Fibroblast of pulmonary artery (primary cell): ENCODE data around the gene NEK11.
"Not testable (repeated sequence)": the region's sequence is repeated elsewhere in the genome, so short reads cannot be mapped to it uniquely, and the experiment has no call there.

Experiments used
- DNase-seq: peaks from one replicate; pipeline ENCODE4 v3.0.0-alpha.2; 2010; ENCODE audit warnings: low read depth
- H3K4me3 ChIP-seq: replicated peaks from 2 replicates; pipeline ENCODE4 v1.5.1; 2011; ENCODE audit warnings: low read depth, mild to moderate bottlenecking, control low read depth, low read length, moderate library complexity
- CTCF ChIP-seq: IDR thresholded peaks from 2 replicates; pipeline ENCODE4 v1.5.1; 2011; ENCODE audit warnings: mild to moderate bottlenecking, control low read depth, low read length, inconsistent platforms; ENCODE audit errors: missing control alignments

NEK11 gene

GRCh38 chr3:131374741-131375140, 348.1 kb downstream of the NEK11 start:
- no peak for DNase-seq
- no peak overlapping the region for H3K4me3 ChIP-seq
- no peak for TF ChIP-seq CTCF

GRCh38 chr3:131380821-131381444, 354.3 kb downstream of the NEK11 start:
- H3K4me3 ChIP-seq: peak overlapping the region; percentile 89
- not testable (repeated sequence) for DNase-seq

- H3K4me3 ChIP-seq: peak within 1 kb of the TSS; percentile 89
- no peak for TF ChIP-seq CTCF
- peak; percentile 99 for DNase-seq
Measured at GRCh38 chr3:131381445-131382291, 355.0 kb downstream of the NEK11 start, which contains the start of gene NUDT16. NUDT16 (plus strand) TSS chr3:131381774; CDS start chr3:131381805, 31 bp downstream.

GRCh38 chr3:131386429-131387165, 359.9 kb downstream of the NEK11 start:
- no peak overlapping the region for H3K4me3 ChIP-seq
- DNase-seq: peak; percentile 55
- TF ChIP-seq CTCF: no peak

- TF ChIP-seq CTCF: no peak
- no peak overlapping the region for H3K4me3 ChIP-seq
- no peak for DNase-seq
Measured at GRCh38 chr3:131387796-131388489, 361.3 kb downstream of the NEK11 start.

- peak; percentile 63 for DNase-seq
- no peak for TF ChIP-seq CTCF
Measured at GRCh38 chr3:131388490-131388799, 361.8 kb downstream of the NEK11 start.

GRCh38 chr3:131390331-131390730, 363.7 kb downstream of the NEK11 start:
- no peak for DNase-seq
- no peak overlapping the region for H3K4me3 ChIP-seq
- TF ChIP-seq CTCF: no peak

More at GRCh38 chr3:131388490-131388799, 361.8 kb downstream of the NEK11 start:
- H3K4me3 ChIP-seq: no peak overlapping the region
